NT2/D1 (cell line): ENCODE results near the gene DNAAF1.

ENCODE experiments used
- DNase-seq: peaks from one replicate; pipeline ENCODE4 v3.0.0-alpha.2; 2011; ENCODE audit warnings: low read depth, low spot score
- H3K27me3 ChIP-seq: 2 replicates; pipeline ENCODE4 v1.6.0; 2011; ENCODE audit warnings: mild to moderate bottlenecking; ENCODE audit not compliant: insufficient read length, insufficient read depth
- H3K36me3 ChIP-seq: 2 replicates; pipeline ENCODE4 v1.6.1; 2011; ENCODE audit warnings: mild to moderate bottlenecking, low read length, mixed read lengths; ENCODE audit not compliant: insufficient read depth, insufficient read length
- H3K4me1 ChIP-seq: 2 replicates; pipeline ENCODE4 v1.5.1; 2011; ENCODE audit not compliant: insufficient read depth, insufficient read length
- H3K4me3 ChIP-seq: 2 replicates; pipeline ENCODE4 v1.5.1; 2011; ENCODE audit warnings: low read depth; ENCODE audit not compliant: insufficient read length
- H3K9ac ChIP-seq: 2 replicates; pipeline ENCODE4 v1.6.0; 2011; ENCODE audit warnings: low read depth; ENCODE audit not compliant: insufficient read length
- H3K9me3 ChIP-seq: 2 replicates; pipeline ENCODE4 v1.5.1; 2011; ENCODE audit warnings: mild to moderate bottlenecking, low read length; ENCODE audit not compliant: insufficient read depth
- SUZ12 ChIP-seq: IDR thresholded peaks from 2 replicates; pipeline ENCODE4 v1.6.1; 2011; ENCODE audit not compliant: insufficient read length, insufficient read depth; ENCODE audit errors: extremely low read depth
- YY1 ChIP-seq: IDR thresholded peaks from 2 replicates; pipeline ENCODE4 v1.6.1; 2011; ENCODE audit not compliant: insufficient read length, insufficient read depth
- ZNF274 ChIP-seq: IDR thresholded peaks from 2 replicates; pipeline ENCODE4 v1.6.1; 2011; ENCODE audit warnings: mild to moderate bottlenecking, low read depth, low read length

The DNAAF1 gene

GRCh38 chr16:84191466-84191865 lies 46.4 kb downstream of the DNAAF1 start:
- H3K27me3 ChIP-seq = no peaks in the 10 kb centered on the region
- TF ChIP-seq SUZ12 (no peak), YY1 (no peak), ZNF274 (no peak)
- H3K4me1 ChIP-seq = peaks cover 15% of the 10 kb centered on the region
- DNase-seq = no peak
- H3K36me3 ChIP-seq = no peaks in the 10 kb centered on the region
- no peaks in the 10 kb centered on the region for H3K9me3 ChIP-seq
- H3K4me3 ChIP-seq = no peak overlapping the region
- H3K9ac ChIP-seq = no peak overlapping the region

GRCh38 chr16:84193480-84193879 lies 48.4 kb downstream of the DNAAF1 start:
- Histone ChIP-seq H3K4me1 (peaks cover 19% of the 10 kb centered on the region), H3K36me3 (no peaks in the 10 kb centered on the region), H3K9me3 (no peaks in the 10 kb centered on the region), H3K4me3 (no peak overlapping the region), H3K27me3 (no peaks in the 10 kb centered on the region), H3K9ac (no peak overlapping the region)
- TF ChIP-seq YY1 (no peak), SUZ12 (no peak), ZNF274 (no peak)
- DNase-seq = no peak

GRCh38 chr16:84194018-84194417 lies 48.9 kb downstream of the DNAAF1 start:
- Histone ChIP-seq H3K4me1 (peaks cover 19% of the 10 kb centered on the region), H3K9ac (no peak overlapping the region), H3K36me3 (no peaks in the 10 kb centered on the region), H3K4me3 (no peak overlapping the region), H3K9me3 (no peaks in the 10 kb centered on the region), H3K27me3 (no peaks in the 10 kb centered on the region)
- TF ChIP-seq SUZ12 (no peak), ZNF274 (no peak), YY1 (no peak)
- DNase-seq = no peak

GRCh38 chr16:84194470-84195200 lies 49.5 kb downstream of the DNAAF1 start:
- TF ChIP-seq YY1 (no peak), ZNF274 (no peak), SUZ12 (no peak)
- DNase-seq = no peak
- Histone ChIP-seq H3K27me3 (no peaks in the 10 kb centered on the region), H3K9me3 (no peaks in the 10 kb centered on the region), H3K36me3 (no peaks in the 10 kb centered on the region), H3K9ac (no peak overlapping the region), H3K4me3 (no peak overlapping the region), H3K4me1 (peaks cover 20% of the 10 kb centered on the region)

GRCh38 chr16:84195201-84196093 lies 50.3 kb downstream of the DNAAF1 start:
- no peaks in the 10 kb centered on the region for H3K27me3 ChIP-seq
- no peak overlapping the region for H3K4me3 ChIP-seq
- TF ChIP-seq ZNF274 (no peak), SUZ12 (no peak), YY1 (no peak)
- no peak for DNase-seq
- no peaks in the 10 kb centered on the region for H3K9me3 ChIP-seq
- H3K36me3 ChIP-seq = no peaks in the 10 kb centered on the region
- peaks cover 26% of the 10 kb centered on the region for H3K4me1 ChIP-seq
- peak overlapping the region; percentile 44 for H3K9ac ChIP-seq

- H3K27me3 ChIP-seq = no peaks in the 10 kb centered on the region
- peaks cover 23% of the 10 kb centered on the region for H3K4me1 ChIP-seq
- peak overlapping the region; percentile 44 for H3K9ac ChIP-seq
- H3K9me3 ChIP-seq = no peaks in the 10 kb centered on the region
- no peak for DNase-seq
- H3K4me3 ChIP-seq = no peak overlapping the region
- no peak for TF ChIP-seq SUZ12
- TF ChIP-seq ZNF274 = no peak
- no peak for TF ChIP-seq YY1
- no peaks in the 10 kb centered on the region for H3K36me3 ChIP-seq
Observed at GRCh38 chr16:84196101-84196500, 51.0 kb downstream of the DNAAF1 start.

- TF ChIP-seq SUZ12 (no peak), YY1 (no peak), ZNF274 (no peak)
- H3K36me3 ChIP-seq = no peaks in the 10 kb centered on the region
- no peak overlapping the region for H3K4me3 ChIP-seq
- peaks cover 23% of the 10 kb centered on the region for H3K4me1 ChIP-seq
- H3K9ac ChIP-seq = no peak overlapping the region
- H3K9me3 ChIP-seq = no peaks in the 10 kb centered on the region
- no peak for DNase-seq
- no peaks in the 10 kb centered on the region for H3K27me3 ChIP-seq
Observed at GRCh38 chr16:84196727-84197394, 51.8 kb downstream of the DNAAF1 start.
